Left kidney (tissue), 2 donors: Measurements from ENCODE around the gene DOCK11. TPM values are rescaled to one million over a fixed set of nuclear protein-coding genes. Genes with fewer than 3 reads are reported as not detected.

ENCODE experiments used
- DNase-seq: peaks from one replicate; pipeline ENCODE4 v3.0.0-alpha.2; 2013
- polyA plus RNA-seq: library from polyadenylated mRNA; unstranded; fragments of 120-200 nt; gene quantifications from one replicate; pipeline ENCODE4 v1.2.1, GENCODE V29; 2013; ENCODE audit not compliant: insufficient read length

Gene DOCK11
- polyA plus RNA-seq, 1 donor, result 21.8 TPM

- DNase-seq, result no peak
These were observed 34.8 kb downstream of the DOCK11 start for GRCh38 chrX:118530219-118530911.

- peak; percentile 14 for DNase-seq
These were observed 39.3 kb downstream of the DOCK11 start for GRCh38 chrX:118534716-118535493.

GRCh38 chrX:118536204-118536603 lies 40.6 kb downstream of the DOCK11 start:
- no peak for DNase-seq

GRCh38 chrX:118536687-118537461 lies 41.3 kb downstream of the DOCK11 start:
- DNase-seq, result peak; percentile 21

GRCh38 chrX:118538386-118538785 lies 42.8 kb downstream of the DOCK11 start:
- no peak for DNase-seq

- no peak for DNase-seq
These were observed 44.7 kb downstream of the DOCK11 start for GRCh38 chrX:118540342-118540741.

GRCh38 chrX:118541482-118541881 lies 45.9 kb downstream of the DOCK11 start:
- no peak for DNase-seq

- no peak for DNase-seq
These were observed 49.9 kb downstream of the DOCK11 start for GRCh38 chrX:118545510-118545909.

GRCh38 chrX:118548841-118549240 lies 53.2 kb downstream of the DOCK11 start:
- no peak for DNase-seq

GRCh38 chrX:118550792-118551191 lies 55.2 kb downstream of the DOCK11 start:
- no peak for DNase-seq

- DNase-seq, result no peak
These were observed 55.8 kb downstream of the DOCK11 start for GRCh38 chrX:118551426-118551825.

- DNase-seq, result no peak
These were observed 56.7 kb downstream of the DOCK11 start for GRCh38 chrX:118552121-118552900.

- no peak for DNase-seq
These were observed 57.6 kb downstream of the DOCK11 start for GRCh38 chrX:118553042-118553710.

GRCh38 chrX:118554511-118554910 lies 58.9 kb downstream of the DOCK11 start:
- no peak for DNase-seq

GRCh38 chrX:118558926-118559325 lies 63.3 kb downstream of the DOCK11 start:
- DNase-seq, result no peak

GRCh38 chrX:118560489-118560888 lies 64.9 kb downstream of the DOCK11 start:
- DNase-seq, result no peak

- no peak for DNase-seq
These were observed 67.1 kb downstream of the DOCK11 start for GRCh38 chrX:118562582-118563164.

- no peak for DNase-seq
These were observed 68.9 kb downstream of the DOCK11 start for GRCh38 chrX:118564498-118564897.

- DNase-seq, result no peak
These were observed 70.2 kb downstream of the DOCK11 start for GRCh38 chrX:118565853-118566252.

GRCh38 chrX:118566359-118566758 lies 70.7 kb downstream of the DOCK11 start:
- no peak for DNase-seq

- no peak for DNase-seq
These were observed 74.1 kb downstream of the DOCK11 start for GRCh38 chrX:118569676-118570075.
